Stomach (tissue), 19 donors: ENCODE measurements around the gene ELMO3. TPM values are rescaled to one million over a fixed set of nuclear protein-coding genes. Genes with fewer than 3 reads are reported as not detected.

ENCODE experiments used
- DNase-seq, 2 donors: peaks; one replicate each; pipeline versions ENCODE4 v3.0.0 to v3.0.0-alpha.2; 2013 to 2019
- H3K27ac ChIP-seq, 5 donors: fragments of 200-600 bp in 4 of 5; sonication (generic) in 4 of 5; one replicate each; pipeline ENCODE4 v1.5.1; 2013 to 2019; ENCODE audit warnings: mild to moderate bottlenecking in 1 of 5, moderate library complexity in 1 of 5
- H3K27me3 ChIP-seq, 3 donors: fragments of 200-600 bp; sonication (generic); one replicate each; pipeline ENCODE4 v1.5.1; 2017 to 2019; ENCODE audit warnings: mixed run types in 1 of 3
- H3K36me3 ChIP-seq, 4 donors: fragments of 200-600 bp; sonication (generic); 1 replicate in 3 of 4; 2 replicates in 1 of 4; pipeline ENCODE4 v1.5.1; 2016 to 2019
- H3K4me1 ChIP-seq, 4 donors: fragments of 200-600 bp; sonication (generic); one replicate each; pipeline ENCODE4 v1.5.1; 2016 to 2019
- H3K4me3 ChIP-seq, 4 donors: fragments of 200-600 bp; sonication (generic) in 3 of 4; one replicate each; pipeline ENCODE4 v1.5.1; 2016 to 2019; ENCODE audit warnings: mild to moderate bottlenecking in 1 of 4
- H3K9me3 ChIP-seq, 4 donors: fragments of 200-600 bp; sonication (generic); one replicate each; pipeline ENCODE4 v1.5.1; 2016 to 2019
- CTCF ChIP-seq, 7 experiments: fragments of 450-650 bp in 4 of 7; fragments of 200-600 bp in 3 of 7; sonication (generic) in 3 of 7; IDR thresholded peaks; one replicate each; pipeline ENCODE4 v1.5.1; 2016 to 2019; ENCODE audit warnings: antibody characterized with exemption in 7 of 7, control low read depth in 2 of 7, mild to moderate bottlenecking in 1 of 7
- EP300 ChIP-seq: sonication (generic); formaldehyde crosslinking; IDR thresholded peaks from one replicate; pipeline ENCODE4 v1.6.1; 2017; ENCODE audit warnings: antibody characterized with exemption
- POLR2A ChIP-seq, 4 donors: fragments of 450-650 bp; IDR thresholded peaks; one replicate each; pipeline ENCODE4 v1.6.1; 2016; ENCODE audit warnings: antibody characterized with exemption in 4 of 4, control low read depth in 2 of 4, mild to moderate bottlenecking in 1 of 4, moderate library complexity in 1 of 4
- POLR2AphosphoS5 ChIP-seq, 3 donors: sonication (generic); formaldehyde crosslinking; IDR thresholded peaks; one replicate each; pipeline ENCODE4 v1.6.1; 2016; ENCODE audit warnings: antibody characterized with exemption in 3 of 3
- WGBS, 5 donors: extraction: QIAGEN DNeasy Blood & Tissue Kit in 3 of 5; methylation state at CpG; one replicate each; pipeline versions ENCODE4 v1.1.5 to v1.1.7; 2013 to 2018; 5-methylcytosine and 5-hydroxymethylcytosine counted together
- intact Hi-C: fragments of 100-400 bp; cut with DNase I; formaldehyde crosslinking; loops from one replicate; pipeline ENCODE4 v1.15.1; 2023; ENCODE audit warnings: low total_unique reads
- long read RNA-seq, 10 donors: transcript quantifications; one replicate each; lab custom pipeline, GENCODE V29; 2026
- polyA plus RNA-seq, 3 donors: library from polyadenylated mRNA; stranded (reverse); fragments of 200-250 nt; gene quantifications; one replicate each; pipeline ENCODE4 v1.2.3, GENCODE V29; 2013
- total RNA-seq, 5 donors: library from RNA; depleted of rRNA; stranded (reverse); fragments of >200 nt; gene quantifications; one replicate each; pipeline versions ENCODE4 v1.1.0 to v1.2.3, GENCODE V29; 2014 to 2016
- donor health status: healthy with polysubstance abuse.
- donor health status: Bipolar disorder and iron deficiency.
- donor health status: healthy.

ELMO3 gene
- total RNA-seq (100 to 1,000 TPM in 2 of 5 donors, 10 to 100 TPM in 3; 11.6 to 133 (median 57.2) TPM), polyA plus RNA-seq (10 to 100 TPM; 20.4 to 44.6 (median 37.1) TPM)
- long read RNA-seq, donor 1, partial matches to known transcripts: 7 of 8 reads
- long read RNA-seq, donor 1, other reads (novel, unspliced or antisense): 0 of 8 reads
- long read RNA-seq, donor 2, partial matches to known transcripts: 5 of 6 reads
- long read RNA-seq, donor 2, other reads (novel, unspliced or antisense): 0 of 6 reads
- long read RNA-seq, donor 3, partial matches to known transcripts: 0 of 2 reads
- long read RNA-seq, donor 3, other reads (novel, unspliced or antisense): 0 of 2 reads
- long read RNA-seq, donor 4: 0 reads
- long read RNA-seq, donor 5, partial matches to known transcripts: 0 of 2 reads
- long read RNA-seq, donor 5, other reads (novel, unspliced or antisense): 0 of 2 reads
- long read RNA-seq, donor 6, transcript ELMO3-202 (20 exons, 2,531 nt): major isoform, 8 of 43 reads
- long read RNA-seq, donor 6, partial matches to known transcripts: 35 of 43 reads
- long read RNA-seq, donor 6, other reads (novel, unspliced or antisense): 0 of 43 reads
- long read RNA-seq, donor 7, transcript ELMO3-202 (20 exons, 2,531 nt): major isoform, 5 of 5 reads
- long read RNA-seq, donor 7, partial matches to known transcripts: 0 of 5 reads
- long read RNA-seq, donor 7, other reads (novel, unspliced or antisense): 0 of 5 reads
- long read RNA-seq, donor 8, partial matches to known transcripts: 8 of 11 reads
- long read RNA-seq, donor 8, other reads (novel, unspliced or antisense): 0 of 11 reads
- long read RNA-seq, donor 9, partial matches to known transcripts: 0 of 1 reads
- long read RNA-seq, donor 9, other reads (novel, unspliced or antisense): 0 of 1 reads
- long read RNA-seq, donor 10, partial matches to known transcripts: 0 of 1 reads
- long read RNA-seq, donor 10, other reads (novel, unspliced or antisense): 0 of 1 reads

GRCh38 chr16:67199011-67199807, at the start of gene ELMO3:
Gene ELMO3, plus strand, starts transcription at chr16:67199131. Its CDS starts 196 bp downstream, at chr16:67199327.
- peak; percentile 86 to 90 for DNase-seq
- intact Hi-C loops: no loop called here
- peaks cover 15 to 54% (median 35%) of the 10 kb centered on the region in 4 donors for H3K4me1 ChIP-seq
- no peaks in the 10 kb centered on the region for H3K27me3 ChIP-seq
- TF ChIP-seq POLR2AphosphoS5 (IDR thresholded peaks at IDR 0.05) (peak in 2 of 3 donors; percentile 91 to 92), POLR2A (IDR thresholded peaks at IDR 0.05) (peak in 1 of 4 donors; percentile 47), EP300 (no peak), CTCF (IDR thresholded peaks at IDR 0.05) (peak in 4 of 7 experiments; percentile 9 to 41 (median 31))
- WGBS, 5 donors: 24 to 58% (median 32%) methylated on average over 20 to 61 of the region's 61 CpGs
- H3K4me3 ChIP-seq: peak within 1 kb of the TSS; percentile 38 to 61 (median 46)
- H3K27ac ChIP-seq: peak within 1 kb of the TSS; percentile 77 to 90 (median 84)
- peaks cover 69 to 99% (median 83%) of the 10 kb centered on the region in 4 donors for H3K36me3 ChIP-seq
- H3K9me3 ChIP-seq: no peaks in the 10 kb centered on the region

- intact Hi-C loops: loop anchor here (5.0 kb wide), 1 partner anchor 172 kb away; no protein-coding TSS in a partner anchor
- 65 to 72% (median 69%) methylated on average over 51 to 77 of the region's 77 CpGs for WGBS, 5 donors
- TF ChIP-seq EP300: no peak
- no peak for TF ChIP-seq CTCF (IDR thresholded peaks at IDR 0.05)
- no peak for TF ChIP-seq POLR2A (IDR thresholded peaks at IDR 0.05)
- no peak for TF ChIP-seq POLR2AphosphoS5 (IDR thresholded peaks at IDR 0.05)
- peaks cover 8 to 30% (median 26%) of the 10 kb centered on the region in 4 donors for H3K4me1 ChIP-seq
- H3K27me3 ChIP-seq: peaks cover 0 to 24% (median 0%) of the 10 kb centered on the region in 3 donors
- peaks cover 26 to 58% (median 50%) of the 10 kb centered on the region in 4 donors for H3K36me3 ChIP-seq
- DNase-seq: peak in 1 of 2 donors; percentile 46
- peak overlapping the region in 2 of 4 donors; percentile 61 to 64 for H3K4me3 ChIP-seq
- no peaks in the 10 kb centered on the region for H3K9me3 ChIP-seq
- peak overlapping the region in 3 of 5 donors; percentile 85 to 91 (median 89) for H3K27ac ChIP-seq
Observed at GRCh38 chr16:67149276-67150046, 49.5 kb upstream of the ELMO3 start.

GRCh38 chr16:67150047-67150832, 48.7 kb upstream of the ELMO3 start:
- intact Hi-C loops: loop anchor here (5.0 kb wide), 1 partner anchor 173 kb away; no protein-coding TSS in a partner anchor

More at GRCh38 chr16:67150047-67150832, 48.7 kb upstream of the ELMO3 start:
- H3K36me3 ChIP-seq: peaks cover 21 to 52% (median 42%) of the 10 kb centered on the region in 4 donors
- peaks cover 14 to 38% (median 34%) of the 10 kb centered on the region in 4 donors for H3K4me1 ChIP-seq
- H3K9me3 ChIP-seq: no peaks in the 10 kb centered on the region
- TF ChIP-seq POLR2A (IDR thresholded peaks at IDR 0.05) (no peak), EP300 (no peak), CTCF (IDR thresholded peaks at IDR 0.05) (peak in 1 of 7 experiments; percentile 9), POLR2AphosphoS5 (IDR thresholded peaks at IDR 0.05) (peak in 1 of 3 donors; percentile 1)
- DNase-seq: peak in 1 of 2 donors; percentile 90
- peak overlapping the region; percentile 75 to 91 (median 86) for H3K27ac ChIP-seq
- H3K27me3 ChIP-seq: peaks cover 0 to 30% (median 0%) of the 10 kb centered on the region in 3 donors
- 5 to 13% (median 9%) methylated on average over 6 to 93 of the region's 94 CpGs for WGBS, 5 donors
- peak overlapping the region; percentile 61 to 72 (median 63) for H3K4me3 ChIP-seq
